Stimulated activated CD4-positive, alpha-beta T cell treated with anti-CD3 and anti-CD28 coated beads, Interleukin-4, amount 100 ng/mL, for 4 hours (primary cell): ENCODE data around the gene MRPL39.

Experiments
- DNase-seq, 2 experiments: peaks; one replicate each; pipeline ENCODE4 v3.0.0-alpha.2; 2020

Gene MRPL39

DNA sequence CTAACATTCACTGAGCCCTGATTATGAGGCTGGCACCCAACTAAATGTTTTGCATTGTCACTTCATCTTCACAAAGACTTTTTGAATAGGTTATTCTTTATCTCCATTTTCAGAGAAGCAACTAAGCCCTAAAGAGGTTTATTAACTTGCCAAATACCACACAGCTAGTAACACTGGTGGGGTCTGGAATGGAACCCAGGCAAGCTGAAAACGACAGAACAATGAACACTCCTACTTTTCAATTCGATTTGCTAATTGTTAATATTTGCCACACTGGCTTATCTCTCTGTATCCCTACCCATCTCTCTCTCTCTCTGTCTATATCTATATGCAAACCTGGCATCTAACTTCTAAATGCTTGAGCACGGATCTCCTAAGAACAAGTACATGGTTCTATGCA, 40.6 kb downstream of the MRPL39 start:
- no peak for DNase-seq

DNA sequence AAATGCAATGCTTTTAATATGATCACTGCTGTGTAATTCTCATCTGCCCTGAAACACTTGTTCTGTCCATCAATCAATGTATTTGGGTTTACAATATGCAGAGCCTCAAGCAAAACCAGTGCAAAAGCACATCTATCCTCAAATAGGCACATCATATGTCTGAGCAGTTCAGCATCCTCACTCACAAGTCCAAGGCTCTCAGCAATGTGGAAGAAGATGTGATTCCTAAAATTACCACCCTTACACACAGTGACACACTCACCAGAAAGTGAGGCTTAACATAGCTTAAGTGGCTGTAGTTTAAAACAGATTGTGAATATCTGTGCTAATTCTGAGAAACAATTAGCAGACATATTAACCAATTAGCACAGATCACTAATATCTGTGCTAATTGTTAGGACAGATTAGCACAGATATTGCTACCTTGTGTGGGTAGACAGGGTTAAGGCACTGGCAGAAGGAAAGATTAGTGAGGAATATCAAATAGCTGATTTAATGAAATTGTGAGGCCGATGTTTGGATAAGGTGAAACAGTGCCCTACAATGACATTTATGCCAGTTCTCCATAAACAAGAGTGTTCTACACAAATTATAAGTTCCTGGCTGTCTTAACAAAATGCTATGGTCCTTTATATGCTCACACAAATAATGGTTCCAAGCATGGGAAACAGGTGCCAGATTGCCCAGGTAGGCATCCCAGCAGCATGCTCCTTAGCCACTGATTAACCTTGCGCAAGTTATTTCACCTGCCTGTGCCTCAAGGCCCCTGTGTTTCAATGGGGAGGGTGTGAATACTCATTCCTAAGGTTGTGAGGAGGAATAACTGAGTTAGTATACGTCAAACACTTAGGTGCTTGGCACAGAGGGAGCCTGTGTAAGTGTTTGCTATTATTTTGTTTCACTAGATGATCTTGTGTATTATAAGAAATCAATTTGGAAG, 41.7 kb downstream of the MRPL39 start:
- DNase-seq = peak in 1 of 2 experiments; percentile 32

DNA sequence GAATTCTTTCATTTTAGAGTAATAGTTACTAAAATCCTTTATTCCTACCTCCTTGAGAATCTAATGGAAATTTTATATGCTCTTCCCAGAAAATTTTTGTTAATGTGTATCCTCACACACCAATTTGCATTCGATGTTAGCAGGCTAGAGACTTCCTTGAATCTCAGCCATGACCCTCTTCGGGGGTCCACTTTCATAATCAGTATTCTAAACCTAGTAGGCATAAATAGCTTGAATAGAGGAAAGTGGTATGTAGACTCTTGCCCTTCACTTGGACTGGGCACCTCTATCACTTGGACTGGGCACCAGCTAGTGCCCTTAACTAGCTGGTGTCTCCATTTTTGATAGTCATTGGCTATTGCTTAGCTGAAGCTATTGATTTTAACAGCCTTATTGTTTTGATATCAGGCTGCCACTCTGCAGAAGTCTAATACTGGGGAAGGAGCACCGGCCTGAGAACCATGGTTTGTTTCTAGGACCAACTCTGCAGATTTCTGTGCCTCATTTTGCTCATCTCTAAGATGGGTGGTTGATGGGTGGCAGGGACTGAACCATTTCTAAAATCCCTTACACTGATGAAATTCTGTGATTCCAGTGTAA, 42.8 kb downstream of the MRPL39 start:
- no peak for DNase-seq

DNA sequence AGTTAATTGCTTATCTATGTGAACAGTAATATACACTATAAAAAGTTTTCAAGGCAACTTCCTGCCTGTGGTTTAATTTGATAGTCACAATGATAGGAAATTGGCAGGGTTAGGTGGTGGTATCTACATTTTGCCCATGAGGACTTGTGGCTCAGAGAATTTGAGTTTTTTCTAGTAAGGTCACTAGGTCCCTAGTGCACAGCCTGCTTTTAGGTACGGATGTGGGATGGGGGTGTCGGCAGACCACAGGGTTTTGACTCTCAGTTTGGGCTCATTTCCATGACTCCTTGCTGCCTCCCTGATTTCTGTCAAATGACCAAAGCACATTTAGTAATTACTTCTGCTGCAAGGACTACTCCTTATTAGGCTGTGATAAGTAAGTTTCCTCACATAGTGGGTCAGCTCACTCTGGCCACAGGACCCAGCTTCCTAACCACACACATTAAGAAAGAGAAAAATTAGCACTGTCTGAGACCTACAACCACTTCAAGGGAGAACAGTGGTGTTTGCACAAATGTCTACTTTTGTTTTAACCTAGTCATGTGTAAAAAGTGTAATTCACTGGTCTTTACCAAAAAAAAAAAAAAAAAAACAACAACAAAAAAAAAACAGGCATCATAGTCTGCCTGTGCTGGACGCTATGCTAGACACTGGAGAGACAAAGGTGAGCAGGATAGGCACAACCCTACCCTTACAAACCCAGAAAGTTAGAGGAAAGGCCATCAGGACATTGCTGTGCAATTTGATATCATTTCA, 43.7 kb downstream of the MRPL39 start:
- peak; percentile 34 to 44 for DNase-seq

DNA sequence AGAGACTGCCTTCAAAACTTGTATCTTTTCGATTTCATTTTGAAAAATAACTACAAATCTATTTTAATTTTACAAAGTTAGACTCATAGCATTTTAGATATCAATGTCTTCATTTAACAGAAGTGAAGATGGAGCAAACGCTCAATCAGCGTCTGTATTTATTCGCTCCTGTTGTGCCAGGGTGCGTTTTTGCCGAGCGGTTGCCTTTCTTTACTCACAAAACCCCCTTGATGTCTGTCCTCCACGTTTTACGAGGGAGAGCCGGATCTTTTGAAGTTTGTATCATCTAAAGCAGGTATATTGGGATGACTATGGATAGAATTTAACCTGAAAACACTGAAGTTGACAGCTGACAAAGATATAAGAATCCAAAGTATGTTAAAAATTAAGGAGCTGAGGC, 44.6 kb downstream of the MRPL39 start:
- DNase-seq = no peak

DNA sequence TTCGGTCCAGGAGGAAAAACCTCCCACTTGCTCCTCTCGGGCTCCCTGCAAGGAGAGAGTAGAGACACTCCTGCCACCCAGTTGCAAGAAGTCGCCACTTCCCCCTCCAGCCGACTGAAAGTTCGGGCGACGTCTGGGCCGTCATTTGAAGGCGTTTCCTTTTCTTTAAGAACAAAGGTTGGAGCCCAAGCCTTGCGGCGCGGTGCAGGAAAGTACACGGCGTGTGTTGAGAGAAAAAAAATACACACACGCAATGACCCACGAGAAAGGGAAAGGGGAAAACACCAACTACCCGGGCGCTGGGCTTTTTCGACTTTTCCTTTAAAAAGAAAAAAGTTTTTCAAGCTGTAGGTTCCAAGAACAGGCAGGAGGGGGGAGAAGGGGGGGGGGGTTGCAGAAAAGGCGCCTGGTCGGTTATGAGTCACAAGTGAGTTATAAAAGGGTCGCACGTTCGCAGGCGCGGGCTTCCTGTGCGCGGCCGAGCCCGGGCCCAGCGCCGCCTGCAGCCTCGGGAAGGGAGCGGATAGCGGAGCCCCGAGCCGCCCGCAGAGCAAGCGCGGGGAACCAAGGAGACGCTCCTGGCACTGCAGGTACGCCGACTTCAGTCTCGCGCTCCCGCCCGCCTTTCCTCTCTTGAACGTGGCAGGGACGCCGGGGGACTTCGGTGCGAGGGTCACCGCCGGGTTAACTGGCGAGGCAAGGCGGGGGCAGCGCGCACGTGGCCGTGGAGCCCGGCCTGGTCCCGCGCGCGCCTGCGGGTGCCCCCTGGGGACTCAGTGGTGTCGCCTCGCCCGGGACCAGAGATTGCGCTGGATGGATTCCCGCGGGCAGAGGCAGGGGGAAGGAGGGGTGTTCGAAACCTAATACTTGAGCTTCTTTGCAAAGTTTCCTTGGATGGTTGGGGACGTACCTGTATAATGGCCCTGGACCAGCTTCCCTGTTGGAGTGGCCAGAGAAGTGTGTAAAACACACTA, 45.3 kb downstream of the MRPL39 start:
- DNase-seq = peak; percentile 85 to 89

DNA sequence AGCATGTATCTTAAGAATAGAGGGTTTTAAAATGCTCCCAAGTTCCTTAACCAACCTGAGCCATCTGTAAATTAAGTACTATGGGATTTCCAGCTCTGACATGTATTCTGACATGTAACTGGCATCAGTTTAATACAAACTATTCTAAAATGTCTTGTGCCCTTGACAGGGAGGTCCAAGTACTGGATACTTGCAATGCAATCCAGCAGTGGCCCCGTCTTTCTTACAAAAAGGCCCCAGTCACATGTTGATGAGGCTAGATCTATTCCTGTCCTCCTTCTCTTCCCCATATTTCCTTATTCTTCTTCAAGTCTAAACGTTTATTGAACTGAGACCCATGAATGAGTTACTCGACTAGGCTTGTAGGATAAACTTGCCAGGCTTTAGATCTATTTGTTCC, 46.4 kb downstream of the MRPL39 start:
- DNase-seq = no peak

DNA sequence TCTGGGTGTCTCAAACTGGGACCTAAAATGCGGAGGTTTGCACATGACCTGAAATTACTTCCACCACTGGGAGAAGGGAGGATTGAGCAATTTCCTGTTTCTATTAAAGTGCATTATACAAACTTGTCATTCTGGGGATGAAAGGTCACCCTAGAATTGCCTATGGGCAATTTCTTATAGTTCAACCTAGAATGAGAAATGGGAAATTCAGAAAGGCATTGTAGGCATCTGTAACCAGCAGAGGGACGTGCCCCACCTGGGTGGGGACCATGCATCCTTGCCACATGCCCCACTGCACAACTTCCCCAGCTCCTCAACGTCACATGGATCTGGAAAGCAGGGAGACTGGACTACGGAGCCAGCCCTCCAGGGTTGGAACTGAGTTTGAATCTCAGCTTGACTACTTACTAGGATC, 47.0 kb downstream of the MRPL39 start:
- DNase-seq = no peak

DNA sequence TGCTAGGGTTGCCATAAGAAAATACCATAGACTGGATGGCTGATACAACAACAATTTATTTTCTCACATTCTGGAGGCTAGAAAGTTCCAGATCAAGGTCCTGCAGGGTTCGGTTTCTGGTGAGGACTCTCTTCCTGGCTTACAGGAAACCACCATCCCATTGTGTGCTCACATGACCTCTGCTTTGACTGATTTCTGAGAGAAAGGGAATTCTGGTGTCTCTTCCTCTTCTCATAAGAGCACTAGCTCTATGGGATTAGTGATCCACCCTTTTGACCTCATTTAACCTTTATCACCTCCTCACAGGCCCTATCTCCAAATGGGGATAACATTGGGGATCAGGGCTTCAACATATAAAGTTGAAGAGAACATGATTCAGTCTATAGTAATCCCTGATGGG, 47.5 kb downstream of the MRPL39 start:
- DNase-seq = no peak

DNA sequence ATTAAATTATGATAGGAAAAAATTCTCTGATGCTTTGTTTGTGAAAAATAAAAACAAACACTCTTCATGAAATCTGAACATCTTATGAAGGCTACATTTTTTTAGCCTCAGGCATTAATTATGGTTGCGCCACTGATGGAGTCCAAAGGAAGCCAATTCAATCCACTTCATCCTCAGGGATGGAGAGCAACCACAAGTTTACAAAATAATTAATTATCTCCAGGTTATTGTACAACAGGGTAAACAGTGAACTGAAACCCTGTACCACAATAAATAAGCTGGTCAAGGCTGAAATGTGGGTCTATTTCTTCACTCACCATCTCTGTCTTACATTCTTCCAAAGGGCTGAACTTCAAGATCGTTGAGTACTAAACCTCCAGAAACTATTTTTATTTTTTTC, 49.2 kb downstream of the MRPL39 start:
- no peak for DNase-seq

DNA sequence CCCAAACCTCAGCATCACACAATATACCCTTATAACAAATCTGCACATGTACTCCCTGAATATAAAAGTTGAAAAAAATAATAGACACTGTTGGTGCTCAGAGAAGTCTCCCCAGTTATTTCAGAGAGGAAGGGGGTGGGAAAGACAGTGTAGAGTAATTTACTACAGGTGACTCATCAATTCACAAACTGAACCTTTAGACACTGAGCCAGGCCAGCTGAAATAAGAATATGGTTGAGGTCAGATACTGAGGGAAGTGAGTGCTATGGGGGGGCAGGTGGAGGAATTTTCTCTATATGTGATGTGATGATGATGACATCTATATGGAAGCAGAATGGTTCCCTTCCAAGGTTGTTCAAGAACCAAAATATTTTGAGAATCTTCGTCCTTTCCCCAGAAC, 50.1 kb downstream of the MRPL39 start:
- no peak for DNase-seq

DNA sequence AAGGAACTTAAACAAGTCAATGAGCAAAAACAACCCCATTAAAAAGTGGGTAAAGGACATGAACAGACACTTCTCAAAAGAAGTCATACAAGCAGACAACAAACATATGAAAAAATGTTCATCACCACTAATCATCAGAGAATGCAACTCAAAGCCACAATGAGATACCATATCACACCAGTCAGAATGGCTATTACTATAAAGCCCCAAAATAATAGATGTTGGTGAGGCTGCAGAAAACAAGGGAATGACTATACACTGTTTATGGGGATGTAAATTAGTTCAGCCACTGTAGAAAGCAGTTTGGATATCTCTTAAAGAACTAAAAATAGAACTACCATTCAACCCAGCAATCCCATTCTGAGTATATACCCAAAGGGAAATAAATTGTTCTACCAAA, 51.2 kb downstream of the MRPL39 start:
- DNase-seq = no peak

DNA sequence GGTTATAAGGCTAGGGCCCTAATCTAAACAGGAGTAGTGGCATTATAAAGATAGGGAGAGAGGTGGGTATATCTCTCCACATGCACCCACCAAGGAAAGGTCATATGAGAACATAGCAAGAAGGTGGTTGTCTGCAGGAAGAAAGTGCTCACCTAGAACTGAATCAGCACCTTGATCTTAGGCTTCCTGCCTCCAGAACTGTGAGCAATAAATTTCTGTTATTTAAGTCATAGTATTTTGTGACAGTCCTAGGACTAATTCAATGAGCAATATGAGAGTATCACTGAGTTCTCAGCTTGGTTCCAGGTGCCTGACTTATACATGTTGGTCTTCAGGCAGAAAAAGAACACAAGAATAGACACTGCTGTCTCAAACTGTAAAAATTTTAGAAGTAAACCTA, 51.8 kb downstream of the MRPL39 start:
- DNase-seq = no peak

DNA sequence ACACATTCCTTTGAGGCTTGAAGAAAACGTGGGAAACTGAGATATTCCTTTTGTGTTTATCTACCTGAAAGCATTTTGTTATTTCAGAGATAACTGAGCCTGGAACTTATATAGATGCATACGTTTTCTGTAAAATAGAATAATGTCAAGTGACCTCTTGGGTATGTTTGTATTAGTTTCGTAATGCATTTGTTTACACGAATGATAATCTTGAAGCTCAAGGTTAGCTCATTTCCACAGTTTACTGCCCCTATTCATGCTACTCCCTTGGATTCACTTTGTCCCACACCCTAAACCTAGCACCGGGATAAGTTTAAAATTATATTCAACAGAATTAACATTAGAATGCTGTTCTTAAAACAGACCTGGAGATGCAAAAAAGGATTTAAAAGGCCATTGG, 54.4 kb downstream of the MRPL39 start:
- no peak for DNase-seq

DNA sequence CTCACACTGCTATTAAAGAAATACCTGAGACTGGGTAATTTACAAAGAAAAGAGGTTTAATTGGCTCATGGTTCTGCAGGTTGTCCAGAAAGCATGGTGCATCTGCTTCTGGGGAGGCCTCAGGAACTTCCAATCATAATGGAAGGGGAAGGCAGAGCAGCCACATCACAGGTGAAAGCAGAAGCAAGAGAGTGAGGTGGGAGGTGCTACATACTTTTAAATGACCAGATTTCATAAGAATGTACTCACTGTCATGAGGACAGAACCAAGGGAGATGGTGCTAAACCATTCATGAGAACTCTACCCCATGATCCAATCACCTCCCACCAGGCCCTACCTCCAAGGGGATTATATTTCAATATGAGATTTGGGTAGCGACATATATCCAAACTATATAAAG, 55.7 kb downstream of the MRPL39 start:
- no peak for DNase-seq

DNA sequence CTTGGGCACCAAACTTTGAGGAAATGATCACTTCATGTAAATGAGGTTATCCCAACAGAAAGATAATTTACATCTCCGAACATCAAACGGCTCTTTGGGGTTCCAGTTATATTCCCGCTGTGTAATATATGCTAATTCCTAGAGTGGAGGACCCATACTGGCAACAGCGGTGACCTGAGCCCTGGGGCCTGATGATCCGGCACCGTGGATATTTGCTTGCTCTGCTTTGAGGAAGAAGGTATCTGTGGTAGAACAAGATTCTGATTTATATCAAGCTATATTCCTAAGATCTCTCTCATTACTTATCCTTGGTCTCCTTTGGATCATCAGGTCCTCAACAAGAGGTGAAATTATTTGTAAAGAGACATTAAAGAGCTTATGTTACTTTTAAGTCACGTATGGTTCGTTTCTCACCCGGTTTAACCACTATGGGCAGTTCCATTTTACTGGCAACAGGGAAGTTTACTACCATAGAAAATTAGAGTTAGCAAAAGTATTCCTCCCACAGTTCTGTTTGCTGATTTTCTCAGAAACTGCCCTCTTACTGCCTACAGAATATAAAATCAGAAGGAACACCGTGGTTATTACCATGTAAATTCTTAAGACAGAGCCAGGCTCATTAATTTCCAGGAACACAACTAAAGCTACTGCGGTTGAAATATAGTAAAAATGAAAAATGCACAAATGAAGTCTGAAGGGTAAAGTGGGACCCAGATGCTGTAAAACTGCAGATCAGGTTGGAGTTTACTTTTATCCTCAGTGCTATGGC, 56.7 kb downstream of the MRPL39 start:
- DNase-seq = no peak

DNA sequence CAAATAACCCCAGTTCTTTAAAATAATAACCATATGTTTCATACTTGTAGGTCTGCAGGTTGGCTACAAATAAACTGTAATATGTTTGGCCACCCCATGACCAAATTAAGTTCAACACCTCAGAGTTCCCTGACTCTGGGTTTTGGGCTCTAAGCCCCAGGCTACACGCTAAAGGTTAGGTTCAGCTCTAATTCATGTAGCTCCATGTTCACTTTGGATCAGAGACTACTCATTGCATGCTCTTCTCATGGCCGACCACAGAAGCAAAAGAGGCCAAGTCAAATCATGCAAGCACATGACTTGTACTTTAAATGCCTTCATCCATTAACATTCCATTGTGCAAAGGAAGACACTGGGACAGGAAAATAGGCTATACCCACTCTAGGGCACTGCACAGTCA, 66.2 kb downstream of the MRPL39 start:
- no peak for DNase-seq

DNA sequence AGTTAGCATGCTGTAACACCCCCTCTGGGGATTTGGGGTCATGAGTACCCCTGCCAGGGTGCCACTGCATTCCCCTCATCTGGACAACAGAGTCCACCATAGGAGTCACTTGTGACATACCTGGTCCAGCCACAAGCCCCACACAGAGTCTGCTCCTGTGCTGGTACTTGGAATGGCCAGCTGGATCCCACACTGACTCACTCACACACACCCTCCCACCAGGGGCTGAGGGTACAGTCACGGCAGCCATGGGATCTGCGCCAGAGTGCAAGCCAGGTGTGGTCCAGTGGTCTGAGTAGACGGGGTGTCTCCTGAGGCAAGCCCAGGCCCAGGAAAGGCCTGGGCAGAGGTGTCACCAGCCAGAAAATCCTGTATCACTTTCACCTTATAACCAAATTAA, 67.7 kb downstream of the MRPL39 start:
- no peak for DNase-seq

DNA sequence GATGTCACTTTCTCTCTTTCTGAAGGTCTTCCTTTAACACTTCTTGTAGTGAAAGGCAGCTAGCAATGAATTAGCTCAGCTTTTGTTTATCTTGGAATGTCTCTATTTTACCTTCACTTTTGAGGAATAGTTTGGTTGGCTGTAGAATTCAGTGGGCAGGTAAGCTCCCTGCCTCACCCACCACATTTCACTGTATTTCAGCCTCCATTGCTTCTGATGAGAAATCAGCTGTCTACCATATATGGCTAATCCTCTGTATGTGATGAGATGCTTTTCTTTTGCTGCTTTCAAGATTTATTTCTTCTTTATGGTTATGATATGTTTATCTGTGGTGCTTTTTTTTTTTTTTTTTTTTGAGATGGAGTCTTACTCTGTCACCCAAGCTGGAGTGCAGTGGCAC, 70.1 kb downstream of the MRPL39 start:
- no peak for DNase-seq

DNA sequence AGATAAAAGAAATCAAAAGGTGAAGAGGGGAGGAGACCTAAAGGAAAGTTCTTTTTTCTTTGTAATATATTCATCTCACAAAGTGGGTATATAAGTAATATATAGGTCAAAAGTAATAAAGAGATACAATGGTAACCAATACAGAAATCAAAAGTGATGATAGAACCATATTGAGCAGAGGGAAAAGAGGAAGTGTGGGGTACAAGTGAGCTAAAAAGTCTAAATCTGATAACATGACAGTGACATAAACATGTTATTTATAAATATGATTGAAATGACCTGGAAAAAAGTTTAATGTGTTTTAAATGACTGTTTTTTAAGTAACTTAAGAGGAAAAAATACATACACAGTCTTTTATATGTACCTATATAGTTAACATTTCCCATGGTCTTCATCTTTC, 70.5 kb downstream of the MRPL39 start:
- DNase-seq = no peak

DNA sequence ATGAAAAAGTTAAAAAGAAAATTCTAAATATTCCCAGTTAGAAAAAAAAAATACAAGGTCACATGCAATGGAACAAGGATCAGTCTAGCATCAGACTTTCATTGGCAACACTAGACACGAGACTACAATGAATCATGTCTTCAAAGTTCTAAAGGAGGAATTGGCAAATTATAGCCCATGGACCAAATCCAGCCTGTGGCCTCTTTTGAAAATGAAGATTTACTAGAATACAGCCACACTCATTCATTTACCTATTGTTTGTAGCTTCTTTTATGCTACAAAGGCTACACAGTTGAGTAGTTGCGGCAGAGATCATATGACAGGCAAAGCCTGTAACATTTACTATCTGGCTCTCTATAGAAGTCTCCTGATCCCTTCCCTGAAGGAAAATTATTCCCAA, 71.4 kb downstream of the MRPL39 start:
- no peak for DNase-seq
